SK-MEL-5 (cell line): Measurements from ENCODE around the gene DNAJC3. TPM values are rescaled to one million over a fixed set of nuclear protein-coding genes. Genes with fewer than 3 reads are reported as not detected.

Experiments used
- DNase-seq: peaks from one replicate; pipeline ENCODE4 v3.0.0-alpha.2; 2016; ENCODE audit warnings: low read depth, low spot score
- in situ Hi-C: cut with HindIII; loops from 2 replicates; pipeline ENCODE4 v1.10.0; 2016; ENCODE audit warnings: low sequenced_read_pairs, high pct_unique_total_duplicates, low pct_unique_long_range_greater_than_20kb
- polyA plus RNA-seq, 2 experiments: library from polyadenylated mRNA; depleted of rRNA; stranded (reverse); fragments of >200 nt; gene quantifications; 2 replicates each; pipeline ENCODE4 v1.2.3, GENCODE V29; 2015
- total RNA-seq: library from RNA; depleted of rRNA; stranded (reverse); fragments of >200 nt; shearing (Covaris generic); gene quantifications from 2 replicates; pipeline ENCODE4 v1.2.3, GENCODE V29; 2014; rRNA removed

DNAJC3 gene
- 66.0 and 66.6 TPM in 2 replicates for total RNA-seq
- polyA plus RNA-seq (2015; cell fraction: cytosol; rRNA removed): 27.4 and 36.6 TPM in 2 replicates
- polyA plus RNA-seq (2015; cell fraction: nucleus; rRNA removed): 10.9 and 15.0 TPM in 2 replicates

DNA sequence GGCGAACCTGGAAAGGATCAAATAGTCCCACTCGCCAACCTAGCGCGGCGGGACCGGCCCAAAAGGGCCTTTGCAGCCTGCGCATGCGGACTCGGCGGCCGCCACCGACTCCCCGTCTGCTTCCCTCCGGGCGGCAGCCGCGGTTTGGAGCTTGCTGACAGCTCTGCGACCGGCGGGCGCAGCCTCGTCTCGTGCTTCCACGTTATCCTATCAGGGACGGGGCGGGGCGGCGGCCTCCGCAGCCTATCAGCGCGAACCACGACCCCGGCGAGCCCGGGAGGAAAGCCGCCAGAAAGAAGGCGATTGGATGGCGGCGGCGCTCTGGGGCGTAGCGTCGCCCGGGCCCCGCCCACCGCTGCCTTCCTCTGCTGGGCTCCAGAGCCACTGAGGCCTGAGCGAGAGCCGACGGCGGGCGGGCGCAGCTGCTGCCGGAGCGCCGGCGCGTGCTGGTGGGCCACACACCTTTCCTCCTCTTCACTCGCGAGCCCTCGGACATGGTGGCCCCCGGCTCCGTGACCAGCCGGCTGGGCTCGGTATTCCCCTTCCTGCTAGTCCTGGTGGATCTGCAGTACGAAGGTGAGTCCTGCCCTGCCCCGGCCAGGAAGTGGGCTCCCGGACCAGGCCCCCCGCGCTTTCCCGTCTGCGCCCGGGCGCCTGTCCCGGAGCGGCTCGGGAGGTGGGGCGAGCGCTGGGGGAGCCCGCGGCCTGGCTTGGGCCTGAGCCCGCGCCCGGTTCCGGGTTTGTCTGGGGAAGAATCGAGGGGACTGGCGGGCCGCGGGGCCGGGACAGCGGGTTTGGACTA lies at the start of gene DNAJC3:
Gene DNAJC3, plus strand, starts transcription at position 378 of the 802 bp plus-strand sequence. Its CDS starts 117 bp downstream, at position 495.
- DNase-seq: peak; percentile 97
- in situ Hi-C loops: no loop called here

- in situ Hi-C loops: no loop called here
- no peak for DNase-seq
Observed at GRCh38 chr13:95627590-95627989, 49.3 kb upstream of the DNAJC3 start.

DNA sequence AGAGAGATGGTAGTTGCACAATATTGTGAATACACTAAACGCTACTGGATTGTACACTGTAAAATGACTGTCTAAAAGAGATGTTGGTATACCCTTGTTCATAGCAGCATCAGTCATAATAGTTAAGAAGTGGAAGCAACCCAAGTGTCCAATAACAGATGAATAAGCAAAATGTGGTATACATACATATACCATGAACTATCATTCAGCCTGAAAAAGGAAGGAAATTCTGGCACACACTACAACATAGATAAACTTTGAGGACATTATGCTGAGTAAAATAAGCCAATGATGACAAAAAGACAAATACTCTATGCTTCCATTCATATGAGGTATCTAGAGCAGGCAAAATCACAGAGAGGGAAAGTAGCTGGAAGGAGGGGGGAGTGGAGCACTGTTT lies 48.5 kb upstream of the DNAJC3 start:
- in situ Hi-C loops: no loop called here
- DNase-seq: no peak

GRCh38 chr13:95629071-95629470 lies 47.9 kb upstream of the DNAJC3 start:
- DNase-seq: no peak
- in situ Hi-C loops: no loop called here

GRCh38 chr13:95630593-95630992 lies 46.3 kb upstream of the DNAJC3 start:
- in situ Hi-C loops: no loop called here
- no peak for DNase-seq

DNA sequence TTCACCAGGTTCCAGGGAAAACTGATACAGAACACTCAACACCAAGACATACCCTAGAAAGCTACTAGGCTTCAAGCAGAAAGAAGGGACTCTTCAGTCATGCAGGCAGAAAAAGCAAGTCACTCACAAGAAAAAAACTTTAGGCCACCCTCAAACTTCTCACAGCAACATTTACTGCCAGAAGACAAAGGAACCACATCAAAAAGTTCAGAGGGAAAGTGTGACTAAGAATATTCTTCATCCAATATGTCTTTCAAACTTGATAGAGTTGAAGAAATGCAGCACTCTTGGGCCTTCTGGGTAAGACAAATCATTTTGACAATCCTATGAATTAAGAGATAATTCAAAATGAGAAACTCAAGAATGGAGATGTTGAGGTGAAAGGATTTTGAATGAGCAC lies 40.1 kb upstream of the DNAJC3 start:
- no peak for DNase-seq
- in situ Hi-C loops: no loop called here

GRCh38 chr13:95641291-95642027 lies 35.5 kb upstream of the DNAJC3 start:
- in situ Hi-C loops: no loop called here
- no peak for DNase-seq

DNA sequence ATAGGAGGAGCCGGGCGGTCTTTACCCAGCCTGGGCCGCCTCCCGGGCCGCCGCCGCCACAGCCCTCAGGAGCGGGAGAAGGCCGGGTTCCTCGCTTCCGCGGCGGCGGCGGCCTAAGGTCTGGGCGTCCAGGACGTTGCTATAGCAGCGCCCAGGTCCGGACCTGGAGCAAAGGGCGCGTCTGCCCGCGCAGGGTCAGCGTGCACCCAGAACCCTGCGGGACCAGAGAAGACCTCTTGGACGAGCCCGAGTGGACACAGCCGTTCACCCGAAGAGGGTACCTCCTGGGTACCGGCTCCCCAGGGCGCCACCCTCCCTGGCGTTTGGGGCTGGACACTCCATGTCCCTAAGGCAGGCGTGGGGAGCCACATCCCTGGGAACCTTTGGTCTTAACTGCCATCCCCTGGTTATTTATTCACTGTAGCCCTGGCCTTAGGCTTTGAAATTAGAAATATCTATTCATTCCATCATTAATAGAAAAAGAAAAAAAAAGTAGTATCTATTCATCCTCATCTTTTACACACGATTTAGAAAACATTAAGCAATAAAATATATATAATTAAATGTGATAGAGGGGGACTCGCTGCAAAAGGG lies 34.8 kb upstream of the DNAJC3 start:
- DNase-seq: no peak
- in situ Hi-C loops: no loop called here

DNA sequence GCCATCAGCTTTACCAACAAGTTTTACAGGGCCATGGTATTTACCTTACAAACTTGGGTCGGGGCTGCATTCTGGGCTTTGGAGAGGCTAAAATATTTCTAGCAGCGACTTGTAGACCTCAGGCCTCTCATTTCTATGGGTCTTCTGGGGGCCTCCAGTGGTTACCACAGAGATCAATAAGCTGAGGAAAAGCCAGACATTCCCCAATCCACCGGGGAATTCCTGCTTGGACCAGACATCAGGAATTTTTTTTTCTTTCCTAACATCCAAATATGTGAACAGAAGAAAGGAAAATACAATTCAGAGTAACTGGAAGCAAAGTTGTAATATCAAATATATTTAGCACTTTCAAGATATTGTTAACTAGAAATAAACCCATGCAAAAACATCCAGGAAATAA lies 33.9 kb upstream of the DNAJC3 start:
- in situ Hi-C loops: no loop called here
- no peak for DNase-seq

DNA sequence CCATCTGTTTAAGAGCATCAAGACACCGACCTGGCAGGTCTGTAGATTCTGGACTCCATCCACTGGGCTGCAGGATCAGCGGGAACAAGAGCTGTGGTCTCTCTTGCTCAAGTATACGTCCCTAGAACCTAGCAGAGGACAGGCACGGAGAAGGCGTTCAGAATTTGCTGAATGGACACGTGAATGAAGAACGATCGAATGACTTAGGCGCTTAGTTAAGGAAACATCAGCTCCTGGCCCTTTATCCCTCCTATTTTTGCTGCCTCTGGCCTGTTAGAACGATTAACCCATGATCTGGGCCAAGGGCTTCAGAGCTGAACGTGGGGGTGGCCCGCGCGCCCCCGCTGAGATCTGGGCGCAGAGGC lies 33.4 kb upstream of the DNAJC3 start:
- DNase-seq: peak; percentile 31
- in situ Hi-C loops: no loop called here

DNA sequence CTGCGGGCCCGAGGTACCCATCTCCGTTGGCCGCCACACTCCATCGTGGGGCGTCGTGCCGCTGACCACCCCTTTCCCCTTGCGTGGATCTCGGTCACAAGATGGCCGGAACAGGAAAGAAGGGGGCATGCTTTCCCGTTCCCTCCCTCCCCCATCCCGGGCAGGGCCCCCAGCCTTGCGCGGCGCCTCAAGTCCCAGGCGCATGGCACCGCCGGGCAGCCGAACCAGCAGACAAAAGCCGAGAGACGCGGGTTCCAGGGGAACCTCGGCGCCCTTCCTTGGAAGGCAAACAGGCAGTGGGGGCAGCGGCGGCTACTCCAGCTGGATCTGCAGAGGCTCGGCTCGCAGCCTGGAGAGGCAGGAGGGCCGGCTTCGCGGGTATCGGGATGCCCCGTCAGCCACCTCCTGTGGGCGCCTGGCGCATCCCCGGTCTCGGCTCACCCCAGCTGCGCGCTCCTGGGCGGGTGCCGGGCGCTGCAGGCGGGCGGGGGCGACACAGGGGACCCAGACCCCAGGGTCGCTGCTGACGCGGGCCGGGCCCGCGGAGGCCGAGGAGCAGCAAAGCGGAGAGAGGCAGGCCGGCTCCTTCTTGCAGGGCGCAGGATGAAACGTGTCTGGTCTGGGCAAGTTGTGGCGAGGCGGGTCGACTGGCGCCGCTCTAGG lies 32.9 kb upstream of the DNAJC3 start:
- peak; percentile 35 for DNase-seq
- in situ Hi-C loops: no loop called here

DNA sequence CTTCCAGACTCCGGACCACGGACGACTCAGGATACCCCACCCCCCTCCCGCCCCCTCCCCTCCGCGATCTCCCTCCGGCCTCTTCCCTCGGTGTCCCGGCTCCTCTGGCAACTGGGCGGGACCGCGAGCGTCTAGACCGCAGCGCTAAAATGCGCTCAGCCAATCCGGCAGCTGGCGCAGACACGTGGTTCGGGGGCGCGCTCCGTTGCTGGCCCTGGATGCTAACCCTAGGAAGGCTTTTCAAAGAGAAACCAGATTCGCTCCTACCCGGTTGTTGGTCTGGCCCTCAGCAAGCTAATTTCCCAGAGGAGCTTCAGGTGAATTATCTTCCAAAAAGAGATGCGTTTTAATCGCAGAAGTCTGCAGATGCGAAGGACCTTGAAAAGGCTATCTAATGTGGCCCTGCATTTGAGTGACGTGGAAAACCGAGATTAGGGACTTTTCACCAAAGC lies 32.3 kb upstream of the DNAJC3 start, which contains the start of gene DZIP1:
Gene DZIP1, minus strand, starts transcription at position 106 of the 452 bp plus-strand sequence. CDS start 2,677 bp downstream, outside the sequence.
- in situ Hi-C loops: no loop called here
- DNase-seq: peak; percentile 88

DNA sequence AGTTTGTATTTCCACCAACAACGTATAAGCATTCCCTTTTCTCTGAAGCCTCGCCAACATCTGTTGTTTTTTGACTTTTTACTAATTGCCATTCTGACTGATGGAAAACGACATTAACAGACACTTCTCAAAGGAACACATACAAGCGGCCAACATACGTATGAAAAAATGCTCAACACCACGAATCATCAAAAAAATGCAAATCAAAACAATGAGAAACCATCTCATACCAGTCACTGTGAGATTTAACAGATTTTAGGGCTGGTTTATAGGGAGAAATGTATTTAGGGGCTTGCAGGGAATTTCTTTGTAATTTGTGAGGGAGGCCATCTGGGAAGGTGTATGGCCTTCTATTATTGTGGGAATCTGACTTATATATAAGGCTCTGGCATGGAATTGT lies 29.6 kb upstream of the DNAJC3 start:
- in situ Hi-C loops: no loop called here
- no peak for DNase-seq

DNA sequence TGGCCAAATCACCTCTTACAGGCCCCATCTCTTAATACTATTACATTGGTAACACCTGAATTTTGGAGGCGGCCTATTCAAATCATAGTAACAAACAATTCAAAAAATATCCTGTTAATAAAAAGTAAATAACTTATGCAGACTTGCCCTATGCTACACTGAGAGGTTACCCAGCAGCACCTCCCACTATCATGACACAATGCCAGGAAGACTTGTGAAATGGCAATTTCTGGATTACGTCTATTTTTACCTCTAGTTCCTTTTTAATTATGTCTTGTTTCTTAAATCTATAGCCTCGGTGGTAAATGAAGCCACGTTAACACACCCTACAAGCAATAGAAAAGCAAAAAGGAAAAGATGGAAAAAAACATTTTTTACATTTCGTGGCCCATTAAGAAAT lies 26.2 kb upstream of the DNAJC3 start:
- in situ Hi-C loops: no loop called here
- no peak for DNase-seq

GRCh38 chr13:95652244-95652764 lies 24.6 kb upstream of the DNAJC3 start:
- no peak for DNase-seq
- in situ Hi-C loops: no loop called here

DNA sequence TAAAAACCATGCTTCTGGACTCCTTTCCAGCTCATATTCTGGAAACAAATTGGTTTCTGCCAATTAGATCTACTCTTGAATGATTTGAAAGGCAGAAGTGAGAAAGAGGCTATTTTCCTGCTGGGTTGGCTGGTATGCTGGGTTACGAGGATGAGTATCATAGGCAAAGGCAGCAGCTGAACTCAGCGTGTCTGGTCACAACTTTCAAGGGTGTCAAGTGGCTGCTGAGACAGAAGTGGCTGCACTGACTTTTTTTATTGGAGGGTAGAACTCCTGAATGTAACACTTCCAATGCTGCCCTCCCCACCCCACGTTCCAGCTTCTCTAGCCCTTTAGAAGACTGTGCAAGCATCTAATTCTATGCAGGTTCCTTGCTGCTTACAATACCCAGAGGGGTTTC lies 24.1 kb upstream of the DNAJC3 start:
- in situ Hi-C loops: no loop called here

DNA sequence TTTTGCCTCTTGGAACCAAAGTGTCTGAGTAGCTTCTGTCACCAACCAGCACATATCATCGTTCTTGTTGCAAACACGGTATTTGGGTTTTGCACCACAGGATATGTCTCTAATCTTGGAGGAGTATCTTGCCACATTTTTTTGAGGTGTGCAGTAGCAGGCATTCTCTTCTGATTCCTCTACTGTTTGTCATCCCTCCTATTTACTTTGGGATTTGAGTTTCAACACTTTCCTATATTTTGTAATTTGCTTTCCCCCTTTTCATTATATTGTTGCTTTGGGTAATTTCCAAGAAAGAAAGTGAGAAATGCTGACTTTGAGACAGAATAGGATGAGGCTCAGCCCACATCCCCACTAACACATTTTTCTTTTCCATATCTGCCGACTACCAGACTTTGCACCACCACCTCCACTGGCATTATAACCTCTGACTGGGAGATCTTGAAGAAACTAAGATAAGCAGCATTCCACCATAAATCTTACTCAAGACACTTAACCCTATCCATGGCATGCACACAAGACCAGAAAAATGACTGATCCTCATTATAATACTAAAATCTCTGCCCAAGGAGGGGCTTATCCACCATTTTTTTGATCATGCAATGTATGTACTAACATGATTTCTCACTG lies 20.4 kb upstream of the DNAJC3 start:
- in situ Hi-C loops: no loop called here
- DNase-seq: no peak

More for the DNA sequence above, 24.1 kb upstream of the DNAJC3 start:
- DNase-seq: no peak
